Measurements from ENCODE around the gene ZFPM1. TPM values are rescaled to one million over a fixed set of nuclear protein-coding genes. Genes with fewer than 3 reads are reported as not detected.
A peak's percentile ranks its signal among the peaks of the same experiment; 100 is the strongest.

Gene ZFPM1
- total RNA-seq, 1 experiment from 2014 or later, result 24.1 TPM

GRCh38 chr16:88462396-88462795 lies 9.3 kb downstream of the ZFPM1 start:
- Mint-ChIP-seq H3K4me1 (ENCODE audit: low read depth, unreplicated experiment) (no peaks in the 10 kb centered on the region), H3K9me3 (ENCODE audit: unreplicated experiment) (no peaks in the 10 kb centered on the region), H3K27ac (ENCODE audit: unreplicated experiment) (peak overlapping the region; percentile 31), H3K36me3 (ENCODE audit: insufficient read depth, unreplicated experiment) (peaks cover 14% of the 10 kb centered on the region), H3K27me3 (ENCODE audit: insufficient read depth, unreplicated experiment) (no peaks in the 10 kb centered on the region), H3K4me3 (ENCODE audit: unreplicated experiment) (no peak overlapping the region)
- ChIA-PET POLR2A (interaction anchor here (1.9 kb wide), 1 partner anchor 47 kb away, joined by 6 read pairs; no protein-coding TSS in a partner anchor), CTCF (no interaction called here)
- no peak overlapping the region for H3K4me3 ChIP-seq (ENCODE audit: low read depth, low read length)
- H3K9me3 ChIP-seq, result no peaks in the 10 kb centered on the region
- BruUV-seq (replicated peaks), result no TSS peak
- intact Hi-C loops (cut with micrococcal nuclease; ENCODE audit: unreplicated experiment), result no loop called here
- no peak for DNase-seq
- no peaks in the 10 kb centered on the region for H3K27me3 ChIP-seq (replicated peaks; ENCODE audit: control insufficient read depth, insufficient read depth, low read length)
- H3K4me1 ChIP-seq, result peaks cover 56% of the 10 kb centered on the region
- TF ChIP-seq CTCF (IDR thresholded peaks at IDR 0.05; ENCODE audit: insufficient read depth in 1 of 2, low read depth in 1 of 2, low read length in 1 of 2, severe bottlenecking in 1 of 2, unreplicated experiment in 1 of 2), result no peak
- H3K36me3 ChIP-seq (ENCODE audit: control insufficient read depth, insufficient read depth, low read length), result no peaks in the 10 kb centered on the region; the same call in 1 of the 2 replicates

- Histone ChIP-seq H3K36me3 (ENCODE audit: control insufficient read depth, insufficient read depth, low read length) (no peaks in the 10 kb centered on the region; the same call in 1 of the 2 replicates), H3K27me3 (replicated peaks; ENCODE audit: control insufficient read depth, insufficient read depth, low read length) (no peaks in the 10 kb centered on the region), H3K4me3 (ENCODE audit: low read depth, low read length) (no peak overlapping the region), H3K9me3 (no peaks in the 10 kb centered on the region), H3K4me1 (peaks cover 57% of the 10 kb centered on the region)
- no peak overlapping the region for H3K4me3 Mint-ChIP-seq (ENCODE audit: unreplicated experiment)
- ChIA-PET CTCF (no interaction called here), POLR2A (no interaction called here)
- BruUV-seq (replicated peaks), result no TSS peak
- DNase-seq, result no peak
- no peak for TF ChIP-seq CTCF (IDR thresholded peaks at IDR 0.05; ENCODE audit: insufficient read depth in 1 of 2, low read depth in 1 of 2, low read length in 1 of 2, severe bottlenecking in 1 of 2, unreplicated experiment in 1 of 2)
- peaks cover 4% of the 10 kb centered on the region for H3K36me3 Mint-ChIP-seq (ENCODE audit: insufficient read depth, unreplicated experiment)
- H3K27ac Mint-ChIP-seq (ENCODE audit: unreplicated experiment), result peak overlapping the region; percentile 31
- intact Hi-C loops (cut with micrococcal nuclease; ENCODE audit: unreplicated experiment), result no loop called here
- no peaks in the 10 kb centered on the region for H3K9me3 Mint-ChIP-seq (ENCODE audit: unreplicated experiment)
- H3K27me3 Mint-ChIP-seq (ENCODE audit: insufficient read depth, unreplicated experiment), result no peaks in the 10 kb centered on the region
- H3K4me1 Mint-ChIP-seq (ENCODE audit: low read depth, unreplicated experiment), result no peaks in the 10 kb centered on the region
These were observed 10.3 kb downstream of the ZFPM1 start for GRCh38 chr16:88463411-88463810.

DNA sequence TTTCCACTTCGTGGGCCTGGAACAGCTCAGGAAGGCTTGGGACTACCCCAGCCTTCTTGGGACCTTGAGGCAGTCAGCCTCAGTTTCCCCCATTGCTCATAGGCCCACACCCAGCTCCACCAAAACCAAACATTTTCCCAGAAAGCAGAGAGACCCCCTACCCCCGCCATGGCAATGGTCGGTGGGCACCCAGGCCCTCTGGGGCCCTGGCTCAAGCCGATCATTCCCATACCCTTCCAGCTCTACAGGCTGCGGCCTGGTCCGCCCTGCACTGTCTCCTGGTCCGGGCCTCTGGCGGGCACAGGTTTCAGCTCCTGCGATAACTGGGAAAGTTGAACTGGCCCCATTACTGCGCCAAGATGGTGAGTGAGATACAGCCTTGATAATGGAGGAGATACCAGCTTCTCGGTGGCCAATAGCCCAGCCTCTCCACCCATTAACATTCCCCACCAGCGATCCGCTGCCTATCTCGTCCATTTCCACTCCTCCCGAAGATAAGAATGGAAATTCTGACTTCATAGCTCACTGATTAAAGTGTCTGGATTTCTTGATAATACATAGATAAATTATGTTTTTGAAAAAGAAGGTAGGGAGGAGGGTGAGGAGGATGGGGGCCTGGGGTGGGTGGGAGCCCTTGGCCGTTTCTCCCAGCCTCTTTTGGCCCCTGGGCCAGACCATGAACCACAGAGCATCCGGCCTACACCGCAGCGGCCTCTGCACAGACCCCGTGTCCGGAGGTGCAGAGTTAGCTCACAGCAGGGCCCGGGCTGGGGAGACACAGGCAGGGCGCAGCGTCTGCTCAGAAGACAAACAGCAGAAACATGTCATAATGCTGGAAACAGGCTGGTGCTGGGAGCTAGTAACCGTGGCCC lies 11.6 kb downstream of the ZFPM1 start:
- H3K9me3 Mint-ChIP-seq (ENCODE audit: unreplicated experiment), result no peaks in the 10 kb centered on the region
- DNase-seq, result peak in 1 of 2 experiments; percentile 65
- Histone ChIP-seq H3K4me3 (ENCODE audit: low read depth, low read length) (no peak overlapping the region), H3K4me1 (peaks cover 49% of the 10 kb centered on the region), H3K27me3 (replicated peaks; ENCODE audit: control insufficient read depth, insufficient read depth, low read length) (no peaks in the 10 kb centered on the region), H3K36me3 (ENCODE audit: control insufficient read depth, insufficient read depth, low read length) (no peaks in the 10 kb centered on the region; the same call in 1 of the 2 replicates), H3K9me3 (no peaks in the 10 kb centered on the region)
- intact Hi-C loops (cut with micrococcal nuclease; ENCODE audit: unreplicated experiment), result no loop called here
- no peaks in the 10 kb centered on the region for H3K4me1 Mint-ChIP-seq (ENCODE audit: low read depth, unreplicated experiment)
- no peaks in the 10 kb centered on the region for H3K27me3 Mint-ChIP-seq (ENCODE audit: insufficient read depth, unreplicated experiment)
- peaks cover 4% of the 10 kb centered on the region for H3K36me3 Mint-ChIP-seq (ENCODE audit: insufficient read depth, unreplicated experiment)
- no peak for TF ChIP-seq CTCF (IDR thresholded peaks at IDR 0.05; ENCODE audit: insufficient read depth in 1 of 2, low read depth in 1 of 2, low read length in 1 of 2, severe bottlenecking in 1 of 2, unreplicated experiment in 1 of 2)
- H3K27ac Mint-ChIP-seq (ENCODE audit: unreplicated experiment), result peak overlapping the region; percentile 31
- CTCF ChIA-PET, result no interaction called here
- no TSS peak for BruUV-seq (replicated peaks)
- POLR2A ChIA-PET, result interaction anchor here (0.5 kb wide), 1 partner anchor 25 kb away, joined by 3 read pairs; no protein-coding TSS in a partner anchor
- H3K4me3 Mint-ChIP-seq (ENCODE audit: unreplicated experiment), result no peak overlapping the region

Data from Caco-2 (cell line).